GM12891 (cell line): Measurements from ENCODE around the gene CSAG2.
"Not testable (repeated sequence)": the region's sequence is repeated elsewhere in the genome, so short reads cannot be mapped to it uniquely, and the experiment has no call there.

Experiments
- POLR2A ChIP-seq: IDR thresholded peaks from 2 replicates; pipeline ENCODE4 v1.6.1; 2011; ENCODE audit warnings: low read depth, low read length, control low read depth
- POLR2AphosphoS5 ChIP-seq: IDR thresholded peaks from 2 replicates; pipeline ENCODE4 v1.6.1; 2011; ENCODE audit warnings: low read depth, low read length, control low read depth
- POU2F2 ChIP-seq: IDR thresholded peaks from 2 replicates; pipeline ENCODE4 v1.6.1; 2011; ENCODE audit warnings: low read depth, mild to moderate bottlenecking, control low read depth, low read length, moderate library complexity
- SPI1 ChIP-seq: IDR thresholded peaks from 2 replicates; pipeline ENCODE4 v1.6.1; 2011; ENCODE audit warnings: low read depth, low read length, control low read depth
- TAF1 ChIP-seq: IDR thresholded peaks from 2 replicates; pipeline ENCODE4 v1.6.1; 2011; ENCODE audit warnings: low read depth, low read length, control low read depth

GRCh38 chrX:152709173-152709572 is at the start of gene CSAG2:
- not testable (repeated sequence) for TF ChIP-seq TAF1, POLR2A, POLR2AphosphoS5, SPI1, POU2F2
